ENCODE results near the gene MARK2. TPM values are rescaled to one million over a fixed set of nuclear protein-coding genes. Genes with fewer than 3 reads are reported as not detected.
A peak's percentile ranks its signal among the peaks of the same experiment; 100 is the strongest.
"Not testable (repeated sequence)": the region's sequence is repeated elsewhere in the genome, so short reads cannot be mapped to it uniquely, and the experiment has no call there.

Gene MARK2
- total RNA-seq, 5 donors from 2014 or later (not counting 1 experiment from before 2014, with no cell fraction given) = 57.4 to 67.2 (median 64.0) TPM

- H3K36me3 Mint-ChIP-seq = no peaks in the 10 kb centered on the region
- Histone ChIP-seq H3K27me3 (replicated peaks in 1 of 2; ENCODE audit: control insufficient read depth in 2 of 2, extremely low read depth in 1 of 2, insufficient read depth in 2 of 2, low read length in 1 of 2) (peaks cover 0 to 5% of the 10 kb centered on the region in 2 experiments), H3K4me3 (ENCODE audit: control insufficient read depth in 1 of 2, extremely low read depth in 1 of 2, low read length in 1 of 2) (no peak overlapping the region), H3K9me3 (no peaks in the 10 kb centered on the region), H3K27ac (ENCODE audit: low read length) (no peak overlapping the region), H3K4me1 (ENCODE audit: control insufficient read depth in 1 of 2, extremely low read depth in 1 of 2, insufficient read depth in 2 of 2, low read length in 2 of 2) (no peaks in the 10 kb centered on the region), H3K36me3 (ENCODE audit: control insufficient read depth in 2 of 2, extremely low read depth in 1 of 2, insufficient read depth in 1 of 2, low read length in 1 of 2) (no peaks in the 10 kb centered on the region)
- H3K27me3 Mint-ChIP-seq = peaks cover 0 to 1% of the 10 kb centered on the region in 2 donors
- no peak for DNase-seq
- no peak overlapping the region for H3K4me3 Mint-ChIP-seq
- ChIA-PET CTCF (no interaction called here), POLR2A (no interaction called here)
- H3K27ac Mint-ChIP-seq = no peak overlapping the region
- ATAC-seq (replicated peaks in 1 of 4) = no peak
- whole genome bisulfite sequencing (ENCODE audit: insufficient coverage) = 43% methylated on average over 1 of the region's 6 CpGs
- no peaks in the 10 kb centered on the region for H3K9me3 Mint-ChIP-seq
- no peaks in the 10 kb centered on the region for H3K4me1 Mint-ChIP-seq
These were observed 34.7 kb upstream of the MARK2 start for GRCh38 chr11:63804259-63804658.

DNA sequence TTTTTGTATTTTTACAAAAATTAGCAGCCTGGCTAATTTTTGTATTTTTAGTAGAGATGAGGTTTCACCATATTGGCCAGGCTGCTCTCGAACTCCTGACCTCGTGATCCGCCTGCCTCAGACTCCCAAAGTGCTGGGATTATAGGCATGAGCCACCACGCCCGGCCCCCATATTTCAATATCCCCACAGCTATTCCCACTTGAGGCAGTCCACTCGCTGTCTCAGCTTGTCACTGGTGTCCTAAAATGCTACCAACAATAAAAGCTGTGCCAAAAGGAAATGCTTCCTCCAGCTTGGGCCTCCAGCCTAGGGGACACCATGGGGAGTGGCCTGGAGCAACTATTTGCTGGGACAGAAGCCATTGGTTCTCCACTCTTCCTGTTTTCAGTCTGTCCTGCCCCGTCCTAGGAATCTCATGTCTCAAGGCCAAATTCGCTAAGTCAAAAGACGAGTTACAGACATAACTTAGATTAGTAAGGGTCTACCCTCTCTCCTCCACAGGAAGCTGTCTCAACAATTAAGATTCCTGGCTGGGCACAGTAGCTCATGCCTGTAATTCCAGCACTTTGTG lies 33.0 kb upstream of the MARK2 start:
- DNase-seq (no peak), ATAC-seq (replicated peaks in 1 of 4) (no peak)
- CTCF ChIA-PET = interaction anchor here in 1 of 2 donors (0.5 kb wide), 1 partner anchor 22 kb away, joined by 4 read pairs; no protein-coding TSS in a partner anchor
- POLR2A ChIA-PET = no interaction called here
- Mint-ChIP-seq H3K4me3 (no peak overlapping the region), H3K27ac (no peak overlapping the region), H3K4me1 (no peaks in the 10 kb centered on the region), H3K36me3 (no peaks in the 10 kb centered on the region), H3K9me3 (no peaks in the 10 kb centered on the region), H3K27me3 (no peaks in the 10 kb centered on the region)
- no peaks in the 10 kb centered on the region for H3K4me1 ChIP-seq (ENCODE audit: control insufficient read depth in 1 of 2, extremely low read depth in 1 of 2, insufficient read depth in 2 of 2, low read length in 2 of 2)
- no peaks in the 10 kb centered on the region for H3K9me3 ChIP-seq
- H3K36me3 ChIP-seq (ENCODE audit: control insufficient read depth in 2 of 2, extremely low read depth in 1 of 2, insufficient read depth in 1 of 2, low read length in 1 of 2) = no peaks in the 10 kb centered on the region
- H3K27me3 ChIP-seq (replicated peaks in 1 of 2; ENCODE audit: control insufficient read depth in 2 of 2, extremely low read depth in 1 of 2, insufficient read depth in 2 of 2, low read length in 1 of 2) = peaks cover 0 to 3% of the 10 kb centered on the region in 2 experiments
- 98% methylated on average over 3 of the region's 9 CpGs for WGBS (ENCODE audit: insufficient coverage)
- H3K4me3 ChIP-seq (ENCODE audit: control insufficient read depth in 1 of 2, extremely low read depth in 1 of 2, low read length in 1 of 2) = no peak overlapping the region
- no peak overlapping the region for H3K27ac ChIP-seq (ENCODE audit: low read length)

GRCh38 chr11:63810383-63810782 lies 28.5 kb upstream of the MARK2 start:
- H3K27ac ChIP-seq (ENCODE audit: low read length); H3K4me3 ChIP-seq (ENCODE audit: control insufficient read depth in 1 of 2, extremely low read depth in 1 of 2, low read length in 1 of 2); DNase-seq; H3K36me3 Mint-ChIP-seq; H3K36me3 ChIP-seq (ENCODE audit: control insufficient read depth in 2 of 2, extremely low read depth in 1 of 2, insufficient read depth in 1 of 2, low read length in 1 of 2); H3K27me3 Mint-ChIP-seq; ATAC-seq (replicated peaks in 1 of 4); H3K27me3 ChIP-seq (replicated peaks in 1 of 2; ENCODE audit: control insufficient read depth in 2 of 2, extremely low read depth in 1 of 2, insufficient read depth in 2 of 2, low read length in 1 of 2); H3K9me3 Mint-ChIP-seq; H3K9me3 ChIP-seq; H3K4me3 Mint-ChIP-seq; POLR2A ChIA-PET; H3K27ac Mint-ChIP-seq: not testable (repeated sequence)
- WGBS (ENCODE audit: insufficient coverage) = 100% methylated on average over 2 of the region's 11 CpGs
- H3K4me1 Mint-ChIP-seq = peaks cover 14 to 19% (median 19%) of the 10 kb centered on the region in 3 donors
- peaks cover 7 to 20% of the 10 kb centered on the region in 2 experiments for H3K4me1 ChIP-seq (ENCODE audit: control insufficient read depth in 1 of 2, extremely low read depth in 1 of 2, insufficient read depth in 2 of 2, low read length in 2 of 2)
- CTCF ChIA-PET = interaction anchor here in 1 of 2 donors (0.7 kb wide), 1 partner anchor 1270 kb away, joined by 3 read pairs; no protein-coding TSS in a partner anchor

DNA sequence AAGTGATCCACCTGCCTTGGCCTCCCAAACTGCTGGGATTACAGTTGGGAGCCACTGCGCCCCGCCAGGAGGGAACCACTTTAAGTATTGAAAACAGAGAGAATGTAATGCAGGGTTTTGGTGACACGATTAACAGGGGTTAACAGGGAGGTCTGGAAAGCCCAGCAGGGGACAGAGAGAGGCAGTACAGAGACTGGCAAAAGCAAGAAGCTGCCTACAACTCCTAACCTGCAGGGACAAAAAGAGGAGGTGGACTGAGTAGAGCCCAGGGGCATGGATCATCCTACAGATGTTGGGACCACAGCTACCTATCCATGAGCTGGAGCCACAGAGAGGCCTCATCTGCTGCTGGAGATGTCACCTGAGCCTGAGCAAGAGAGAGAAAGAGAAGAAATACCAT lies 27.4 kb upstream of the MARK2 start:
- H3K4me1 Mint-ChIP-seq = peaks cover 16 to 23% (median 23%) of the 10 kb centered on the region in 3 donors
- H3K27me3 ChIP-seq (replicated peaks in 1 of 2; ENCODE audit: control insufficient read depth in 2 of 2, extremely low read depth in 1 of 2, insufficient read depth in 2 of 2, low read length in 1 of 2) = no peaks in the 10 kb centered on the region
- H3K27ac Mint-ChIP-seq = no peak overlapping the region
- CTCF ChIA-PET = interaction anchor here in 1 of 2 donors (0.6 kb wide), 1 partner anchor 930 kb away, joined by 10 read pairs; no protein-coding TSS in a partner anchor
- H3K36me3 ChIP-seq (ENCODE audit: control insufficient read depth in 2 of 2, extremely low read depth in 1 of 2, insufficient read depth in 1 of 2, low read length in 1 of 2) = no peaks in the 10 kb centered on the region
- H3K4me3 Mint-ChIP-seq = peak overlapping the region in 1 of 3 donors; percentile 65
- H3K9me3 Mint-ChIP-seq = no peaks in the 10 kb centered on the region
- H3K27ac ChIP-seq (ENCODE audit: low read length) = no peak overlapping the region
- H3K36me3 Mint-ChIP-seq = peaks cover 3% of the 10 kb centered on the region
- H3K9me3 ChIP-seq = no peaks in the 10 kb centered on the region
- DNase-seq (no peak), ATAC-seq (replicated peaks in 1 of 4) (no peak)
- no peaks in the 10 kb centered on the region for H3K27me3 Mint-ChIP-seq
- POLR2A ChIA-PET = no interaction called here
- 89% methylated on average over 3 of the region's 3 CpGs for WGBS (ENCODE audit: insufficient coverage)
- H3K4me3 ChIP-seq (ENCODE audit: control insufficient read depth in 1 of 2, extremely low read depth in 1 of 2, low read length in 1 of 2) = no peak overlapping the region
- peaks cover 7 to 20% of the 10 kb centered on the region in 2 experiments for H3K4me1 ChIP-seq (ENCODE audit: control insufficient read depth in 1 of 2, extremely low read depth in 1 of 2, insufficient read depth in 2 of 2, low read length in 2 of 2)

GRCh38 chr11:63813035-63813562 lies 25.8 kb upstream of the MARK2 start, which contains the start of gene SPINDOC:
SPINDOC (plus strand) TSS chr11:63813456; CDS start chr11:63813687, 231 bp downstream.
- peak within 1 kb of the TSS; percentile 84 to 93 for H3K4me3 ChIP-seq (ENCODE audit: control insufficient read depth in 1 of 2, extremely low read depth in 1 of 2, low read length in 1 of 2)
- Mint-ChIP-seq H3K4me3 (peak within 1 kb of the TSS; percentile 73 to 82 (median 76)), H3K27me3 (no peaks in the 10 kb centered on the region), H3K27ac (peak within 1 kb of the TSS; percentile 30 to 36), H3K9me3 (no peaks in the 10 kb centered on the region), H3K36me3 (peaks cover 6% of the 10 kb centered on the region), H3K4me1 (peaks cover 16 to 23% (median 23%) of the 10 kb centered on the region in 3 donors)
- peaks cover 7 to 20% of the 10 kb centered on the region in 2 experiments for H3K4me1 ChIP-seq (ENCODE audit: control insufficient read depth in 1 of 2, extremely low read depth in 1 of 2, insufficient read depth in 2 of 2, low read length in 2 of 2)
- H3K27ac ChIP-seq (ENCODE audit: low read length) = peak within 1 kb of the TSS; percentile 41
- CTCF ChIA-PET = no interaction called here
- POLR2A ChIA-PET = no interaction called here
- H3K36me3 ChIP-seq (ENCODE audit: control insufficient read depth in 2 of 2, extremely low read depth in 1 of 2, insufficient read depth in 1 of 2, low read length in 1 of 2) = peaks cover 8 to 9% of the 10 kb centered on the region in 2 donors
- H3K9me3 ChIP-seq = no peaks in the 10 kb centered on the region
- WGBS (ENCODE audit: insufficient coverage) = under 1% methylated on average over 65 of the region's 65 CpGs
- peak; percentile 91 to 96 (median 92) for ATAC-seq (replicated peaks in 1 of 4)
- DNase-seq = peak; percentile 13 to 78 (median 45)
- no peaks in the 10 kb centered on the region for H3K27me3 ChIP-seq (replicated peaks in 1 of 2; ENCODE audit: control insufficient read depth in 2 of 2, extremely low read depth in 1 of 2, insufficient read depth in 2 of 2, low read length in 1 of 2)

GRCh38 chr11:63813563-63814382 lies 25.1 kb upstream of the MARK2 start:
- Histone ChIP-seq H3K9me3 (no peaks in the 10 kb centered on the region), H3K4me1 (ENCODE audit: control insufficient read depth in 1 of 2, extremely low read depth in 1 of 2, insufficient read depth in 2 of 2, low read length in 2 of 2) (peaks cover 7 to 20% of the 10 kb centered on the region in 2 experiments), H3K27ac (ENCODE audit: low read length) (peak overlapping the region; percentile 41), H3K36me3 (ENCODE audit: control insufficient read depth in 2 of 2, extremely low read depth in 1 of 2, insufficient read depth in 1 of 2, low read length in 1 of 2) (peaks cover 8 to 14% of the 10 kb centered on the region in 2 donors), H3K4me3 (ENCODE audit: control insufficient read depth in 1 of 2, extremely low read depth in 1 of 2, low read length in 1 of 2) (peak overlapping the region; percentile 84 to 93), H3K27me3 (replicated peaks in 1 of 2; ENCODE audit: control insufficient read depth in 2 of 2, extremely low read depth in 1 of 2, insufficient read depth in 2 of 2, low read length in 1 of 2) (no peaks in the 10 kb centered on the region)
- DNase-seq = peak in 19 of 35 experiments; percentile 3 to 45 (median 18)
- peaks cover 16 to 23% (median 23%) of the 10 kb centered on the region in 3 donors for H3K4me1 Mint-ChIP-seq
- H3K27ac Mint-ChIP-seq = peak overlapping the region; percentile 30 to 36
- ATAC-seq (replicated peaks in 1 of 4) = peak; percentile 20 to 45 (median 36)
- no peaks in the 10 kb centered on the region for H3K27me3 Mint-ChIP-seq
- peak overlapping the region; percentile 73 to 82 (median 76) for H3K4me3 Mint-ChIP-seq
- peaks cover 6% of the 10 kb centered on the region for H3K36me3 Mint-ChIP-seq
- under 1% methylated on average over 57 of the region's 74 CpGs for WGBS (ENCODE audit: insufficient coverage)
- ChIA-PET CTCF (no interaction called here), POLR2A (no interaction called here)
- no peaks in the 10 kb centered on the region for H3K9me3 Mint-ChIP-seq
